Glutamatergic neuron (in vitro differentiated cells): ENCODE data around the gene SLC12A6. TPM values are rescaled to one million over a fixed set of nuclear protein-coding genes. Genes with fewer than 3 reads are reported as not detected.
"Not testable (repeated sequence)": the region's sequence is repeated elsewhere in the genome, so short reads cannot be mapped to it uniquely, and the experiment has no call there.

Experiments used
- DNase-seq: peaks from one replicate; pipeline ENCODE4 v3.0.0; 2022
- H3K27ac Mint-ChIP-seq: one replicate; pipeline ENCODE4 v1.8.0; 2020; ENCODE audit warnings: mild to moderate bottlenecking, mixed read lengths, inconsistent platforms; ENCODE audit not compliant: unreplicated experiment
- H3K27me3 Mint-ChIP-seq: one replicate; pipeline ENCODE4 v1.8.0; 2020; ENCODE audit warnings: mild to moderate bottlenecking, moderate library complexity, mixed read lengths, inconsistent platforms; ENCODE audit not compliant: unreplicated experiment
- H3K36me3 Mint-ChIP-seq: one replicate; pipeline ENCODE4 v1.8.0; 2020; ENCODE audit warnings: mild to moderate bottlenecking, mixed read lengths, inconsistent platforms; ENCODE audit not compliant: unreplicated experiment
- H3K4me1 Mint-ChIP-seq: one replicate; pipeline ENCODE4 v1.8.0; 2020; ENCODE audit warnings: mild to moderate bottlenecking, low read depth, mixed read lengths, inconsistent platforms; ENCODE audit not compliant: unreplicated experiment
- H3K4me3 Mint-ChIP-seq: one replicate; pipeline ENCODE4 v1.8.0; 2020; ENCODE audit warnings: mild to moderate bottlenecking, mixed read lengths, inconsistent platforms; ENCODE audit not compliant: unreplicated experiment
- H3K9me3 Mint-ChIP-seq: one replicate; pipeline ENCODE4 v1.8.0; 2020; ENCODE audit warnings: mild to moderate bottlenecking, moderate library complexity, mixed read lengths, inconsistent platforms; ENCODE audit not compliant: unreplicated experiment
- CTCF ChIP-seq: fragments of 200-600 bp; sonication (generic); IDR thresholded peaks from one replicate; pipeline ENCODE4 v1.5.0; 2021; ENCODE audit not compliant: partially characterized antibody, unreplicated experiment
- long read RNA-seq: library from polyadenylated mRNA; unstranded; transcript quantifications from one replicate; pipeline ENCODE4 v2.0.0, GENCODE V29; 2020; ENCODE audit not compliant: unreplicated experiment
- total RNA-seq: library from RNA; stranded (reverse); fragmentation: NEBNext Ultra II Directional; extraction: Animal tissue kit (Norgen Biotek cat#: 25700); gene quantifications from one replicate; pipeline ENCODE4 v1.2.1, GENCODE V29; 2021; ENCODE audit not compliant: unreplicated experiment

The SLC12A6 gene
- 43.3 TPM for total RNA-seq
- long read RNA-seq: 0 reads

GRCh38 chr15:34337557-34338306, at the start of gene SLC12A6:
SLC12A6 (minus strand) TSS chr15:34337781; CDS start chr15:34336680, 1,101 bp downstream.
- H3K9me3 Mint-ChIP-seq: peaks cover 12% of the 10 kb centered on the region
- H3K4me3 Mint-ChIP-seq: peak within 1 kb of the TSS; percentile 95
- peak; percentile 96 for DNase-seq
- H3K36me3 Mint-ChIP-seq: no peaks in the 10 kb centered on the region
- peaks cover 13% of the 10 kb centered on the region for H3K4me1 Mint-ChIP-seq
- peak within 1 kb of the TSS; percentile 96 for H3K27ac Mint-ChIP-seq
- H3K27me3 Mint-ChIP-seq: peaks cover 5% of the 10 kb centered on the region
- no peak for TF ChIP-seq CTCF

GRCh38 chr15:34381829-34382521, 44.4 kb upstream of the SLC12A6 start:
- not testable (repeated sequence) for H3K36me3 Mint-ChIP-seq, H3K9me3 Mint-ChIP-seq, H3K4me3 Mint-ChIP-seq, DNase-seq, H3K27ac Mint-ChIP-seq, H3K27me3 Mint-ChIP-seq, H3K4me1 Mint-ChIP-seq

GRCh38 chr15:34380491-34380890, 42.9 kb upstream of the SLC12A6 start:
- H3K4me1 Mint-ChIP-seq, H3K36me3 Mint-ChIP-seq, H3K9me3 Mint-ChIP-seq, H3K27me3 Mint-ChIP-seq, DNase-seq, H3K4me3 Mint-ChIP-seq, H3K27ac Mint-ChIP-seq: not testable (repeated sequence)

- no peak overlapping the region for H3K27ac Mint-ChIP-seq
- no peaks in the 10 kb centered on the region for H3K27me3 Mint-ChIP-seq
- no peak for DNase-seq
- H3K4me1 Mint-ChIP-seq: no peaks in the 10 kb centered on the region
- no peak overlapping the region for H3K4me3 Mint-ChIP-seq
- TF ChIP-seq CTCF: no peak
- peaks cover 5% of the 10 kb centered on the region for H3K36me3 Mint-ChIP-seq
- H3K9me3 Mint-ChIP-seq: no peaks in the 10 kb centered on the region
Observed at GRCh38 chr15:34376856-34377255, 39.3 kb upstream of the SLC12A6 start.

GRCh38 chr15:34375541-34375940, 38.0 kb upstream of the SLC12A6 start:
- not testable (repeated sequence) for H3K27ac Mint-ChIP-seq, H3K9me3 Mint-ChIP-seq

GRCh38 chr15:34374816-34375215, 37.2 kb upstream of the SLC12A6 start:
- no peak overlapping the region for H3K27ac Mint-ChIP-seq
- H3K9me3 Mint-ChIP-seq: no peaks in the 10 kb centered on the region
- no peak for TF ChIP-seq CTCF
- no peak for DNase-seq
- H3K4me3 Mint-ChIP-seq: no peak overlapping the region
- no peaks in the 10 kb centered on the region for H3K4me1 Mint-ChIP-seq
- no peaks in the 10 kb centered on the region for H3K27me3 Mint-ChIP-seq
- peaks cover 5% of the 10 kb centered on the region for H3K36me3 Mint-ChIP-seq

More at GRCh38 chr15:34375541-34375940, 38.0 kb upstream of the SLC12A6 start:
- H3K4me3 Mint-ChIP-seq, H3K4me1 Mint-ChIP-seq, H3K27me3 Mint-ChIP-seq, DNase-seq, H3K36me3 Mint-ChIP-seq: not testable (repeated sequence)
